ENCODE measurements around the gene BAK1.

BAK1 gene

GRCh38 chr6:33579828-33580714 is at the start of gene BAK1:
Gene BAK1 (minus strand): TSS chr6:33580276. CDS start chr6:33577604, 2,672 bp downstream.
- H3K27ac ChIP-seq (ENCODE audit: low read depth, low read length): peak within 1 kb of the TSS; percentile 86; the same call in 1 of the 2 replicates
- H3K9me3 ChIP-seq (ENCODE audit: control insufficient read depth, insufficient read depth, low read depth, low read length): no peaks in the 10 kb centered on the region
- H3K4me3 ChIP-seq (ENCODE audit: low read depth, low read length): peak within 1 kb of the TSS; percentile 99
- H3K36me3 ChIP-seq (ENCODE audit: control insufficient read depth, insufficient read depth, low read length): peaks cover 21% of the 10 kb centered on the region
- H3K4me1 ChIP-seq (ENCODE audit: control insufficient read depth, insufficient read depth, low read length): peaks cover 10% of the 10 kb centered on the region; the same call in 1 of the 2 replicates
- H3K27me3 ChIP-seq (ENCODE audit: control insufficient read depth, insufficient read depth, low read length): no peaks in the 10 kb centered on the region
- H3K9ac ChIP-seq (ENCODE audit: low read length): peak within 1 kb of the TSS; percentile 89

- peaks cover 4% of the 10 kb centered on the region; the same call in 1 of the 2 replicates for H3K27me3 ChIP-seq (ENCODE audit: control insufficient read depth, insufficient read depth, low read length)
- no peaks in the 10 kb centered on the region for H3K9me3 ChIP-seq (ENCODE audit: control insufficient read depth, insufficient read depth, low read depth, low read length)
- H3K4me3 ChIP-seq (ENCODE audit: low read depth, low read length): no peak overlapping the region
- H3K27ac ChIP-seq (ENCODE audit: low read depth, low read length): no peak overlapping the region
- H3K36me3 ChIP-seq (ENCODE audit: control insufficient read depth, insufficient read depth, low read length): peaks cover 2% of the 10 kb centered on the region; the same call in 1 of the 2 replicates
- peaks cover 39% of the 10 kb centered on the region for H3K4me1 ChIP-seq (ENCODE audit: control insufficient read depth, insufficient read depth, low read length)
- H3K9ac ChIP-seq (ENCODE audit: low read length): no peak overlapping the region
Measured at GRCh38 chr6:33628401-33628964, 48.4 kb upstream of the BAK1 start.

- no peak overlapping the region for H3K27ac ChIP-seq (ENCODE audit: low read depth, low read length)
- H3K9me3 ChIP-seq (ENCODE audit: control insufficient read depth, insufficient read depth, low read depth, low read length): no peaks in the 10 kb centered on the region
- peaks cover under 1% of the 10 kb centered on the region; the same call in 1 of the 2 replicates for H3K27me3 ChIP-seq (ENCODE audit: control insufficient read depth, insufficient read depth, low read length)
- peaks cover 2% of the 10 kb centered on the region; the same call in 1 of the 2 replicates for H3K36me3 ChIP-seq (ENCODE audit: control insufficient read depth, insufficient read depth, low read length)
- no peak overlapping the region for H3K9ac ChIP-seq (ENCODE audit: low read length)
- H3K4me3 ChIP-seq (ENCODE audit: low read depth, low read length): no peak overlapping the region
- H3K4me1 ChIP-seq (ENCODE audit: control insufficient read depth, insufficient read depth, low read length): peaks cover 41% of the 10 kb centered on the region
Measured at GRCh38 chr6:33627876-33628275, 47.8 kb upstream of the BAK1 start.

- H3K4me3 ChIP-seq (ENCODE audit: low read depth, low read length): no peak overlapping the region
- H3K36me3 ChIP-seq (ENCODE audit: control insufficient read depth, insufficient read depth, low read length): peaks cover 2% of the 10 kb centered on the region; the same call in 1 of the 2 replicates
- H3K9ac ChIP-seq (ENCODE audit: low read length): no peak overlapping the region
- H3K27ac ChIP-seq (ENCODE audit: low read depth, low read length): no peak overlapping the region
- no peaks in the 10 kb centered on the region for H3K9me3 ChIP-seq (ENCODE audit: control insufficient read depth, insufficient read depth, low read depth, low read length)
- H3K4me1 ChIP-seq (ENCODE audit: control insufficient read depth, insufficient read depth, low read length): peaks cover 43% of the 10 kb centered on the region
- H3K27me3 ChIP-seq (ENCODE audit: control insufficient read depth, insufficient read depth, low read length): peaks cover 23% of the 10 kb centered on the region; the same call in 1 of the 2 replicates
Measured at GRCh38 chr6:33624856-33625255, 44.8 kb upstream of the BAK1 start.

- Histone ChIP-seq H3K4me1 (ENCODE audit: control insufficient read depth, insufficient read depth, low read length) (peaks cover 51% of the 10 kb centered on the region), H3K27ac (ENCODE audit: low read depth, low read length) (no peak overlapping the region)
Measured at GRCh38 chr6:33623895-33624381, 43.9 kb upstream of the BAK1 start.

GRCh38 chr6:33622456-33623431 is 42.7 kb upstream of the BAK1 start:
- Histone ChIP-seq H3K4me1 (ENCODE audit: control insufficient read depth, insufficient read depth, low read length) (peaks cover 43% of the 10 kb centered on the region), H3K27ac (ENCODE audit: low read depth, low read length) (no peak overlapping the region), H3K27me3 (ENCODE audit: control insufficient read depth, insufficient read depth, low read length) (peaks cover 31% of the 10 kb centered on the region; the same call in 1 of the 2 replicates), H3K9me3 (ENCODE audit: control insufficient read depth, insufficient read depth, low read depth, low read length) (no peaks in the 10 kb centered on the region), H3K9ac (ENCODE audit: low read length) (no peak overlapping the region), H3K36me3 (ENCODE audit: control insufficient read depth, insufficient read depth, low read length) (peaks cover 2% of the 10 kb centered on the region; the same call in 1 of the 2 replicates), H3K4me3 (ENCODE audit: low read depth, low read length) (peak overlapping the region; percentile 90)

More at GRCh38 chr6:33623895-33624381, 43.9 kb upstream of the BAK1 start:
- Histone ChIP-seq H3K9ac (ENCODE audit: low read length) (no peak overlapping the region), H3K27me3 (ENCODE audit: control insufficient read depth, insufficient read depth, low read length) (peaks cover 31% of the 10 kb centered on the region; the same call in 1 of the 2 replicates), H3K4me3 (ENCODE audit: low read depth, low read length) (no peak overlapping the region), H3K9me3 (ENCODE audit: control insufficient read depth, insufficient read depth, low read depth, low read length) (no peaks in the 10 kb centered on the region), H3K36me3 (ENCODE audit: control insufficient read depth, insufficient read depth, low read length) (peaks cover 2% of the 10 kb centered on the region; the same call in 1 of the 2 replicates)

- Histone ChIP-seq H3K27me3 (ENCODE audit: control insufficient read depth, insufficient read depth, low read length) (peaks cover 31% of the 10 kb centered on the region; the same call in 1 of the 2 replicates), H3K9me3 (ENCODE audit: control insufficient read depth, insufficient read depth, low read depth, low read length) (no peaks in the 10 kb centered on the region), H3K4me1 (ENCODE audit: control insufficient read depth, insufficient read depth, low read length) (peaks cover 37% of the 10 kb centered on the region), H3K27ac (ENCODE audit: low read depth, low read length) (no peak overlapping the region; the same call in 1 of the 2 replicates), H3K9ac (ENCODE audit: low read length) (peak overlapping the region; percentile 80), H3K36me3 (ENCODE audit: control insufficient read depth, insufficient read depth, low read length) (no peaks in the 10 kb centered on the region; the same call in 1 of the 2 replicates), H3K4me3 (ENCODE audit: low read depth, low read length) (peak overlapping the region; percentile 90)
Measured at GRCh38 chr6:33621711-33622388, 41.8 kb upstream of the BAK1 start.

GRCh38 chr6:33620856-33621710 is 41.0 kb upstream of the BAK1 start, which contains the start of gene ITPR3:
Gene ITPR3 (plus strand): TSS chr6:33621322. CDS start chr6:33621603, 281 bp downstream.
- peaks cover 31% of the 10 kb centered on the region; the same call in 1 of the 2 replicates for H3K27me3 ChIP-seq (ENCODE audit: control insufficient read depth, insufficient read depth, low read length)
- H3K4me3 ChIP-seq (ENCODE audit: low read depth, low read length): peak within 1 kb of the TSS; percentile 90
- H3K9me3 ChIP-seq (ENCODE audit: control insufficient read depth, insufficient read depth, low read depth, low read length): no peaks in the 10 kb centered on the region
- H3K4me1 ChIP-seq (ENCODE audit: control insufficient read depth, insufficient read depth, low read length): peaks cover 37% of the 10 kb centered on the region
- H3K27ac ChIP-seq (ENCODE audit: low read depth, low read length): no peak within 1 kb of the TSS; the same call in 1 of the 2 replicates
- H3K36me3 ChIP-seq (ENCODE audit: control insufficient read depth, insufficient read depth, low read length): no peaks in the 10 kb centered on the region; the same call in 1 of the 2 replicates
- H3K9ac ChIP-seq (ENCODE audit: low read length): peak within 1 kb of the TSS; percentile 80

GRCh38 chr6:33620158-33620855 is 40.2 kb upstream of the BAK1 start:
- Histone ChIP-seq H3K4me1 (ENCODE audit: control insufficient read depth, insufficient read depth, low read length) (peaks cover 37% of the 10 kb centered on the region), H3K27ac (ENCODE audit: low read depth, low read length) (no peak overlapping the region), H3K9me3 (ENCODE audit: control insufficient read depth, insufficient read depth, low read depth, low read length) (no peaks in the 10 kb centered on the region), H3K27me3 (ENCODE audit: control insufficient read depth, insufficient read depth, low read length) (peaks cover 31% of the 10 kb centered on the region; the same call in 1 of the 2 replicates), H3K9ac (ENCODE audit: low read length) (peak overlapping the region; percentile 49), H3K36me3 (ENCODE audit: control insufficient read depth, insufficient read depth, low read length) (no peaks in the 10 kb centered on the region; the same call in 1 of the 2 replicates), H3K4me3 (ENCODE audit: low read depth, low read length) (peak overlapping the region; percentile 90)

Measured in HUES6 (cell line).